WTC11 (cell line): ENCODE data around the gene C18orf32. TPM values are rescaled to one million over a fixed set of nuclear protein-coding genes. Genes with fewer than 3 reads are reported as not detected.

ENCODE experiments used
- ATAC-seq: fragments of 200-7000 bp; cut with Tn5 transposase; 2 replicates; pipeline ENCODE4 v1.10.0; 2021; ENCODE audit warnings: mild to moderate bottlenecking, moderate library complexity
- CTCF ChIA-PET: fragments of 300-600 bp; sonication (Branson Sonifier 250); formaldehyde crosslinking; loops from one replicate; lab custom pipeline; 2021; ENCODE audit warnings: antibody characterized with exemption; lab: Charles Lee
- POLR2A ChIA-PET: fragments of 350-600 bp; sonication (Branson Sonifier 250); formaldehyde crosslinking; loops from one replicate; lab custom pipeline; 2021; ENCODE audit warnings: antibody characterized with exemption; lab: Charles Lee
- DNase-seq: peaks from one replicate; pipeline ENCODE4 v3.0.0; 2021; ENCODE audit warnings: low spot score
- H3K27ac Mint-ChIP-seq: 2 replicates; pipeline ENCODE4 v1.8.0; 2021; ENCODE audit warnings: mixed read lengths
- H3K27me3 Mint-ChIP-seq: 2 replicates; pipeline ENCODE4 v1.8.0; 2021; ENCODE audit warnings: low read depth, mild to moderate bottlenecking, moderate library complexity, mixed read lengths
- H3K36me3 Mint-ChIP-seq: 2 replicates; pipeline ENCODE4 v1.8.0; 2021; ENCODE audit warnings: mixed read lengths
- H3K4me1 Mint-ChIP-seq: 2 replicates; pipeline ENCODE4 v1.8.0; 2022; ENCODE audit warnings: mixed read lengths
- H3K4me3 Mint-ChIP-seq: 2 replicates; pipeline ENCODE4 v1.8.0; 2021; ENCODE audit warnings: mild to moderate bottlenecking, moderate library complexity, mixed read lengths
- H3K9me3 Mint-ChIP-seq: 2 replicates; pipeline ENCODE4 v1.8.0; 2021; ENCODE audit warnings: mixed read lengths
- ATF1 ChIP-seq: sonication (generic); formaldehyde crosslinking; IDR thresholded peaks from 2 replicates; pipeline ENCODE4 v1.8.1; 2023; ENCODE audit warnings: mild to moderate bottlenecking, moderate library complexity, missing genetic modification reagents
- CBFB ChIP-seq: sonication (generic); formaldehyde crosslinking; IDR thresholded peaks from 2 replicates; pipeline ENCODE4 v1.8.1; 2022; ENCODE audit warnings: mild to moderate bottlenecking, low read depth, missing genetic modification reagents
- ETV6 ChIP-seq: sonication (generic); formaldehyde crosslinking; IDR thresholded peaks from 2 replicates; pipeline ENCODE4 v1.8.1; 2022; ENCODE audit warnings: mild to moderate bottlenecking, missing genetic modification reagents
- FOXP1 ChIP-seq: sonication (generic); formaldehyde crosslinking; IDR thresholded peaks from 2 replicates; pipeline ENCODE4 v1.8.0; 2022; ENCODE audit warnings: missing genetic modification reagents, mild to moderate bottlenecking, moderate library complexity, borderline replicate concordance
- IRF2 ChIP-seq: sonication (generic); formaldehyde crosslinking; IDR thresholded peaks from 2 replicates; pipeline ENCODE4 v1.8.0; 2022; ENCODE audit warnings: low read depth, missing genetic modification reagents, borderline replicate concordance
- KAT7 ChIP-seq: sonication (generic); formaldehyde crosslinking; IDR thresholded peaks from 2 replicates; pipeline ENCODE4 v1.8.1; 2023; ENCODE audit warnings: missing genetic modification reagents, mild to moderate bottlenecking, borderline replicate concordance
- MXD4 ChIP-seq: fragments of 250-450 bp; sonication (Bioruptor Pico); IDR thresholded peaks from 2 replicates; pipeline ENCODE4 v1.8.0; 2021; ENCODE audit warnings: mild to moderate bottlenecking, moderate library complexity, borderline replicate concordance
- NFATC4 ChIP-seq: fragments of 250-450 bp; sonication (Bioruptor Pico); IDR thresholded peaks from 2 replicates; pipeline ENCODE4 v1.9.0; 2021; ENCODE audit warnings: mild to moderate bottlenecking
- NR3C1 ChIP-seq: sonication (generic); formaldehyde crosslinking; conservative IDR thresholded peaks from 2 replicates; pipeline ENCODE4 v1.8.1; 2023; ENCODE audit warnings: low read depth, mild to moderate bottlenecking, missing genetic modification reagents
- PRRX2 ChIP-seq: fragments of 250-450 bp; sonication (Bioruptor Pico); IDR thresholded peaks from 2 replicates; pipeline ENCODE4 v1.8.0; 2021; ENCODE audit warnings: mild to moderate bottlenecking
- RELA ChIP-seq: sonication (generic); formaldehyde crosslinking; IDR thresholded peaks from 2 replicates; pipeline ENCODE4 v1.8.1; 2022; ENCODE audit warnings: missing genetic modification reagents, mild to moderate bottlenecking, borderline replicate concordance
- RORB ChIP-seq: fragments of 250-450 bp; sonication (Bioruptor Pico); IDR thresholded peaks from 2 replicates; pipeline ENCODE4 v1.9.0; 2021; ENCODE audit warnings: mild to moderate bottlenecking
- SMAD3 ChIP-seq: sonication (generic); formaldehyde crosslinking; IDR thresholded peaks from 2 replicates; pipeline ENCODE4 v1.8.0; 2022; ENCODE audit warnings: missing genetic modification reagents, mild to moderate bottlenecking, borderline replicate concordance
- SP1 ChIP-seq: sonication (generic); formaldehyde crosslinking; conservative IDR thresholded peaks from 2 replicates; pipeline ENCODE4 v1.8.1; 2022; ENCODE audit warnings: missing genetic modification reagents
- ZNF121 ChIP-seq: sonication (generic); formaldehyde crosslinking; IDR thresholded peaks from 2 replicates; pipeline ENCODE4 v1.8.0; 2023; ENCODE audit warnings: missing genetic modification reagents
- ZNF232 ChIP-seq: sonication (generic); formaldehyde crosslinking; IDR thresholded peaks from 2 replicates; pipeline ENCODE4 v1.8.0; 2022; ENCODE audit warnings: mild to moderate bottlenecking, missing genetic modification reagents
- ZNF317 ChIP-seq: sonication (generic); formaldehyde crosslinking; IDR thresholded peaks from 2 replicates; pipeline ENCODE4 v1.8.1; 2023; ENCODE audit warnings: low read depth, mild to moderate bottlenecking, moderate library complexity, missing genetic modification reagents, borderline replicate concordance
- ZNF396 ChIP-seq: fragments of 250-450 bp; sonication (Bioruptor Pico); IDR thresholded peaks from 2 replicates; pipeline ENCODE4 v1.8.0; 2021; ENCODE audit warnings: mild to moderate bottlenecking, moderate library complexity, borderline replicate concordance
- ZNF416 ChIP-seq: fragments of 250-450 bp; sonication (Bioruptor Pico); IDR thresholded peaks from 2 replicates; pipeline ENCODE4 v1.9.0; 2021; ENCODE audit warnings: mild to moderate bottlenecking, inconsistent platforms
- ZNF423 ChIP-seq: fragments of 250-450 bp; sonication (Bioruptor Pico); IDR thresholded peaks from 2 replicates; pipeline ENCODE4 v2.1.2; 2022; ENCODE audit warnings: mild to moderate bottlenecking, moderate library complexity
- total RNA-seq: library from RNA; stranded (reverse); gene quantifications from 3 replicates; pipeline ENCODE4 v1.2.3, GENCODE V29; 2021
- TF ChIP-seq, protein P1 (sequence below): sonication (generic); formaldehyde crosslinking; IDR thresholded peaks from 2 replicates; pipeline ENCODE4 v1.8.1; 2023; ENCODE audit warnings: mild to moderate bottlenecking, missing genetic modification reagents
- TF ChIP-seq, protein P2 (sequence below): sonication (generic); formaldehyde crosslinking; IDR thresholded peaks from 2 replicates; pipeline ENCODE4 v1.8.0; 2023; ENCODE audit warnings: missing genetic modification reagents
- TF ChIP-seq, protein P3 (sequence below): sonication (generic); formaldehyde crosslinking; IDR thresholded peaks from 2 replicates; pipeline ENCODE4 v1.8.1; 2022; ENCODE audit warnings: mild to moderate bottlenecking, moderate library complexity, missing genetic modification reagents
- TF ChIP-seq, protein P4 (sequence below): sonication (generic); formaldehyde crosslinking; IDR thresholded peaks from 2 replicates; pipeline ENCODE4 v1.8.1; 2022; ENCODE audit warnings: low read depth, mild to moderate bottlenecking, moderate library complexity, missing genetic modification reagents, borderline replicate concordance
- TF ChIP-seq, protein P5 (sequence below): fragments of 250-450 bp; sonication (Bioruptor Pico); conservative IDR thresholded peaks from 2 replicates; pipeline ENCODE4 v1.9.0; 2021; ENCODE audit warnings: mild to moderate bottlenecking
- TF ChIP-seq, protein P6 (sequence below): fragments of 250-450 bp; sonication (Bioruptor Pico); IDR thresholded peaks from 2 replicates; pipeline ENCODE4 v1.9.0; 2021; ENCODE audit warnings: mild to moderate bottlenecking

C18orf32 gene
- total RNA-seq, 1 experiment from 2014 or later = 32.1 TPM

DNA sequence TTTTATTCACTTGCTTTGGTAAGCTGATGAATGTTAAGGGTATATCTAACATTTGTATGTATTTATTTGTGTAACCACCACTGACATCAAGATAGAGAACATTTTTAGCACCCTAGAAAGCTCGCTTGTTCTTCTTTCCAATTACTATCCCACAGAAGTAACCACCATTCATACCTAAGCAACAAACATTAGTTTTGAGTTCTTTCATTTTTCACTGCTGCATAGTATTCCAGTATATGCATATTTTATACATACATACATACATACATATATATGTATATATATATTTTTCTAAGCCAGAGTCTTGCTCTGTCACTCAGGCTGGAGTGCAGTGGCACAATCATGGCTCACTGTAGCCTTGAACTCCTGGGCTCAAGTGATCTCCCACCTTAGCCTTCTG, 15.5 kb downstream of the C18orf32 start:
- H3K4me3 Mint-ChIP-seq = no peak overlapping the region
- peaks cover 4% of the 10 kb centered on the region; the same call in 1 of the 2 replicates for H3K4me1 Mint-ChIP-seq
- H3K9me3 Mint-ChIP-seq = peaks cover 3% of the 10 kb centered on the region
- POLR2A ChIA-PET = no interaction called here
- no peak for ATAC-seq
- CTCF ChIA-PET = no interaction called here
- no peak for TF ChIP-seq MXD4 (CRISPR knock-in tag)
- no peak for TF ChIP-seq ATF1
- no peak for TF ChIP-seq ZNF416 (CRISPR knock-in tag)
- TF ChIP-seq IRF2 (CRISPR knock-in tag) = no peak
- TF ChIP-seq CBFB (CRISPR knock-in tag) = no peak
- no peak for TF ChIP-seq ZNF423 (CRISPR knock-in tag)
- no peak for TF ChIP-seq ZNF396 (CRISPR knock-in tag)
- TF ChIP-seq, protein P1, sequence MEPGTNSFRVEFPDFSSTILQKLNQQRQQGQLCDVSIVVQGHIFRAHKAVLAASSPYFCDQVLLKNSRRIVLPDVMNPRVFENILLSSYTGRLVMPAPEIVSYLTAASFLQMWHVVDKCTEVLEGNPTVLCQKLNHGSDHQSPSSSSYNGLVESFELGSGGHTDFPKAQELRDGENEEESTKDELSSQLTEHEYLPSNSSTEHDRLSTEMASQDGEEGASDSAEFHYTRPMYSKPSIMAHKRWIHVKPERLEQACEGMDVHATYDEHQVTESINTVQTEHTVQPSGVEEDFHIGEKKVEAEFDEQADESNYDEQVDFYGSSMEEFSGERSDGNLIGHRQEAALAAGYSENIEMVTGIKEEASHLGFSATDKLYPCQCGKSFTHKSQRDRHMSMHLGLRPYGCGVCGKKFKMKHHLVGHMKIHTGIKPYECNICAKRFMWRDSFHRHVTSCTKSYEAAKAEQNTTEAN (CRISPR knock-in tag) = no peak
- TF ChIP-seq SP1 = no peak
- TF ChIP-seq, protein P2, sequence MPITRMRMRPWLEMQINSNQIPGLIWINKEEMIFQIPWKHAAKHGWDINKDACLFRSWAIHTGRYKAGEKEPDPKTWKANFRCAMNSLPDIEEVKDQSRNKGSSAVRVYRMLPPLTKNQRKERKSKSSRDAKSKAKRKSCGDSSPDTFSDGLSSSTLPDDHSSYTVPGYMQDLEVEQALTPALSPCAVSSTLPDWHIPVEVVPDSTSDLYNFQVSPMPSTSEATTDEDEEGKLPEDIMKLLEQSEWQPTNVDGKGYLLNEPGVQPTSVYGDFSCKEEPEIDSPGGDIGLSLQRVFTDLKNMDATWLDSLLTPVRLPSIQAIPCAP (CRISPR knock-in tag) = no peak
- TF ChIP-seq, protein P3, sequence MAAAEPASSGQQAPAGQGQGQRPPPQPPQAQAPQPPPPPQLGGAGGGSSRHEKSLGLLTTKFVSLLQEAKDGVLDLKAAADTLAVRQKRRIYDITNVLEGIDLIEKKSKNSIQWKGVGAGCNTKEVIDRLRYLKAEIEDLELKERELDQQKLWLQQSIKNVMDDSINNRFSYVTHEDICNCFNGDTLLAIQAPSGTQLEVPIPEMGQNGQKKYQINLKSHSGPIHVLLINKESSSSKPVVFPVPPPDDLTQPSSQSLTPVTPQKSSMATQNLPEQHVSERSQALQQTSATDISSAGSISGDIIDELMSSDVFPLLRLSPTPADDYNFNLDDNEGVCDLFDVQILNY (CRISPR knock-in tag) = no peak
- no peak overlapping the region for H3K27ac Mint-ChIP-seq
- no peaks in the 10 kb centered on the region for H3K27me3 Mint-ChIP-seq
- DNase-seq = no peak
- no peaks in the 10 kb centered on the region for H3K36me3 Mint-ChIP-seq

DNA sequence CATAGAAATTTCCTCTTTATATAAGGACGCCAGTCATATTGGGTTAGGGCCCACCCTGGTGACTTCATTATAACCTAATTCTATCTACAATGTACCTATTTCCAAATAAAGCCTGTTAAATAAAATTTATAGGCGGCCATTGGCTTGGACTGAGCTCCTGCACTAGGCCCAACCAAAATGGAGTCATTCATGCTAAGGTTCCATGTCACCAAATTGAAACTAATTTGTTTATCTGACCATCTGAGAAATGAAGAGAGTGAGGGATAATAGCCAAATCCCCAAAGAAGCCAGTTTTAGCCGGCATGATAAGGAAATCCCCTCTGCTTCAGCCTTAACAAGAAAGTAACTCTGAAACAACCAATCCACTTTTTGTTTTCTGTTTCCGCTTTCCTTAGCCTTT, 19.4 kb downstream of the C18orf32 start:
- Mint-ChIP-seq H3K27me3 (no peaks in the 10 kb centered on the region), H3K36me3 (no peaks in the 10 kb centered on the region), H3K9me3 (peaks cover 3% of the 10 kb centered on the region), H3K4me1 (peaks cover 22% of the 10 kb centered on the region), H3K27ac (no peak overlapping the region), H3K4me3 (no peak overlapping the region)
- ATAC-seq (no peak), DNase-seq (no peak)
- ChIA-PET CTCF (interaction anchor here (0.7 kb wide), 1 partner anchor 18 kb away, joined by 3 read pairs; no protein-coding TSS in a partner anchor), POLR2A (interaction anchor here (1.4 kb wide), 1 partner anchor 19 kb away, joined by 6 read pairs; no protein-coding TSS in a partner anchor)
- no peak for TF ChIP-seq ZNF423 (CRISPR knock-in tag)
- TF ChIP-seq ETV6 (CRISPR knock-in tag) = no peak
- TF ChIP-seq, protein P2 (CRISPR knock-in tag) = no peak
- TF ChIP-seq RORB (CRISPR knock-in tag) = no peak
- no peak for TF ChIP-seq NR3C1 (CRISPR knock-in tag)
- no peak for TF ChIP-seq SMAD3 (CRISPR knock-in tag)
- TF ChIP-seq ZNF317 = no peak
- TF ChIP-seq, protein P4, sequence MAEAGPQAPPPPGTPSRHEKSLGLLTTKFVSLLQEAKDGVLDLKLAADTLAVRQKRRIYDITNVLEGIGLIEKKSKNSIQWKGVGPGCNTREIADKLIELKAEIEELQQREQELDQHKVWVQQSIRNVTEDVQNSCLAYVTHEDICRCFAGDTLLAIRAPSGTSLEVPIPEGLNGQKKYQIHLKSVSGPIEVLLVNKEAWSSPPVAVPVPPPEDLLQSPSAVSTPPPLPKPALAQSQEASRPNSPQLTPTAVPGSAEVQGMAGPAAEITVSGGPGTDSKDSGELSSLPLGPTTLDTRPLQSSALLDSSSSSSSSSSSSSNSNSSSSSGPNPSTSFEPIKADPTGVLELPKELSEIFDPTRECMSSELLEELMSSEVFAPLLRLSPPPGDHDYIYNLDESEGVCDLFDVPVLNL = no peak
- no peak for TF ChIP-seq ZNF232 (CRISPR knock-in tag)
- TF ChIP-seq FOXP1 (CRISPR knock-in tag) = no peak
- TF ChIP-seq, protein P5, sequence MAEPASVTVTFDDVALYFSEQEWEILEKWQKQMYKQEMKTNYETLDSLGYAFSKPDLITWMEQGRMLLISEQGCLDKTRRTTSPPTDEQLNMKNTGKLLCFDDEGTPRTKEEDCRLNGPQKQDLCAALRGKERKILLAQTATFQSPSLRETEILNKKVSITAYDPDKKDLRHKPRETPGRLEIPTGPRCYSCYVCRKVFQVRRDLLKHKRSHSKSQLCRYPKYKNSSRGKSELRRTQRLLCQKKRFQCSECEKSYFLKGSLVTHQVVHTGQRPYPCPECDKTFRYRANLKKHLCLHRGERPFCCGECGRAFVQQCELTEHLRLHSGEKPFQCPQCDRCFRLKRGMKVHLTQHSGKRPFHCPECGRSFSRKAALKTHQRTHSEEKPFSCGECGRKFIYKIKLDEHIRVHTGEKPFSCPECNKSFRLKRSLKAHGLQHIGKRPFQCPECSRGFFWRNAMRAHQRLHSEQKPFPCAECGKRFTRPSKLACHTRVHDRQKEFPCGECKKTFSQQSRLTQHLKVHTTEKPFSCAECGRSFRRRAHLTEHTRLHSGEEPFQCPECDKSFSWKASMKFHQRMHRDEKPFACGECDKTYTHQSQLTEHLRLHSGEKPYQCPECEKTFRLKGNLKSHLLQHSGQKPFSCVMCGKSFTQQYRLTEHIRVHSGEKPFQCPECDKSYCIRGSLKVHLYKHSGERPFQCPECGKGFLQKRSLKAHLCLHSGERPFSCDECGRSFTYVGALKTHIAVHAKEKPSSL (CRISPR knock-in tag) = no peak
- no peak for TF ChIP-seq ZNF121 (CRISPR knock-in tag)
- no peak for TF ChIP-seq PRRX2 (CRISPR knock-in tag)
- TF ChIP-seq, protein P6, sequence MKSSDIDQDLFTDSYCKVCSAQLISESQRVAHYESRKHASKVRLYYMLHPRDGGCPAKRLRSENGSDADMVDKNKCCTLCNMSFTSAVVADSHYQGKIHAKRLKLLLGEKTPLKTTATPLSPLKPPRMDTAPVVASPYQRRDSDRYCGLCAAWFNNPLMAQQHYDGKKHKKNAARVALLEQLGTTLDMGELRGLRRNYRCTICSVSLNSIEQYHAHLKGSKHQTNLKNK = no peak
- TF ChIP-seq NFATC4 (CRISPR knock-in tag) = no peak
- TF ChIP-seq RELA (CRISPR knock-in tag) = no peak
- TF ChIP-seq KAT7 (CRISPR knock-in tag) = no peak
